EH (cell line): ENCODE data around the gene S100PBP.
"Not testable (repeated sequence)": the region's sequence is repeated elsewhere in the genome, so short reads cannot be mapped to it uniquely, and the experiment has no call there.

ENCODE experiments used
- DNase-seq: peaks from one replicate; pipeline ENCODE4 v3.0.0-alpha.2; 2015; ENCODE audit warnings: low read depth

S100PBP gene

DNA sequence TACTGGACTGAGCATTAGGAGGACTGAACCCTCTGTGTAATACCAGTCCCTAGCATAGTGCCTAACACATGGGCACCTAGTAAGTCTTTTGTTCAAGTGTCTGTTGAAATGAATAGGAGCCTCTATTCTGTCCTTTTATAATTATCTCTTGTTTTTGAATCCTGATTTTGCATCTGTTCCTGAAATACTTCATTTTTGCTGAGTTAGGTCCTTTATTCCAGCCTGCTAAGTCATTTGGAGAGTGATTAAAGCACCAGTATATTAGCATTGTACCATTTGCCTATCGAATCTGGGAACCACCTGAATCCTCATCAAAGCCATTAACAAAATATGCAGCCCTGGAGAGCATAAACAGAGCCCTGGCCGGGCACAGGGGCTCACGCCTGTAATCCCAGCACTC, 32.6 kb upstream of the S100PBP start:
- no peak for DNase-seq

DNA sequence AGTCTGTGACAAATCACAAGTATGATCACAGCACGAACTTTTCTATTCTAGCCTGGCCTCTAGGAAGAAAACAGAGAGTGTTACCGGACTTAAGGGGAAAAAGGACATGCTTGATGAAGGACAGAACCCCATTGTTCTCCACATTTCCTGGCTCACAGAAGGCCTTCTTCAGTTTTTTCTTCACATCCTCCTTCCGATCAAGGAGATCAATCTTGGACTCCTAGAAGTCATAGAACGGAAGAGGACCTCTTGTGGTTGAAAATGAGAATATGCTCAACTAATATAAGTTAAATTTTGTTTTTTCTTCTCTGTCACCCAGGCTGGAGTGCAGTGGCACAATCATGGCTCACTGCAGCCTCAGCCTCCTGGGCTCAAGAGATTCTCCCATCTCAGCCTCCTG, 30.6 kb upstream of the S100PBP start:
- peak; percentile 36 for DNase-seq

DNA sequence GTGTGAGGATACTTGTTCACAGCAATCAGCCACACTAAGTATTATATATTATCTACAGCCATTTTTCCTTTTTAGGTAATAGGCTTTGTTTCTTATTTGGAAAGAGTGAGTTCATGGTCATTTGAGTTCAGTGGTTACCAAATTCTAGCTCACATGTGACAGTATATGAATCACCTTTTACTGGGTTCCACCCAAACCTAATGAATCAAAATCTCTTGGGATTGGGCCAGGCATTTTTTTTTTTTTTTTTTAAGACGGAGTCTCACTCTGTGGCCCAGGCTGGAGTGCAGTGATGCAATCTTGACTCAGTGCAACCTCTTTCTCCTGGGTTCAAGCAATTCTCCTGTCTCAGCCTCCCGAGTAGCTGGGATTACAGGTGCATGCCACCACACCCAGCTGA, 28.1 kb upstream of the S100PBP start:
- DNase-seq: peak; percentile 84

DNA sequence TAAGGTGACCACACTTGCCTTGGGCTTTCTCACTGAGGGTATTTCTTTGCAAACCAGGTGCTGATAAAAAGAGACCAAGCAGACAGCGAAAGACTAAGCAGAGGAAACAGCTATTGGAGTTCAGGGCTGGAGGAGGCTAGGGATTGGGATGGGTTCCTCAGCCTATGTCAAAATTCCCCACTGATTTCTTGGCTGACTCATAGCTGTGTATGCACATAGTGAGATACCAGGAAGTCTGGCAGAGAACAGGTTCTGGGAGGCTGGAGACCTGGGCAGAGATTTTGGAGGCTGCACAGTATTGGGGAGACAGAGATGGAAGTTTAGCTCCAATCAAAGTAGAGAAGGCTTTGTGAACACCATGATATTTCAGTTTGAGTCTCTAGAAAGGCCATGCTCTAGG, 25.6 kb upstream of the S100PBP start:
- peak; percentile 52 for DNase-seq

DNA sequence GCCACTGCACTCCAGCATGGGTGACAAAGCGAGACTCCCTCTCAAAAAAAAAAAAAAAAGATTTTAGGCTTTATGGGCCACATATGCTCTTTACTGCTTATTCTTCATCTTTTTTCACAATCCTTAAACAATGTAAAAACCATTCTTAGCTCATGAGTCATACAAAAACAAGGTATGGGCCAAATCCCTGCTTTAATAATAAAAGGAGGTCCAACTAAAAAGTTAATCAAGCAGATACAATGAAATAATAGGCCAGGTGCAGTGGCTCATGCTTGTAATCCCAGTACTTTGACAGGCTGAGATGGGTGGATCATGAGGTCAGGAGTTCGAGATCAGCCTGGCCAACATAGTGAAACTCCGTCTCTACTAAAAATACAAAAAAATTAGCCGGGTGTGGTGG, 21.7 kb upstream of the S100PBP start:
- peak; percentile 70 for DNase-seq

DNA sequence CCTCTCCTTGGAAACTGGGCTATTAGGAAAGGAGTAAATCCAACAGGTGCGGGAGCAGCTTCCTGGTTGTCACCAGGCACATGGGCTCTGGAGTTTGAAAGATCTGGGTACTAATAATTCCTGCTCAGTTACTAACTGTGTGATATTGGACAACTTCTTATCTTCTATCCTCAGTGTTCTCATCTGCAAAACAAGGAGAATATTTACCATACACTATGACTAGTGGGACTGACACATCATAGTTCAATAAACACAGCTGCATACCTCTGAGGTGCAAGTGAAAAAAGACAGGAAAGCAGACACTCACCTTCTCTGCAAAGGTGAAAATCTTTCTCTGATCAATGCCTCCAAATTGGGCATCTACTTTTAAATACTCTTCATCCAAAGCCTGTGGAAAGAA, 20.0 kb upstream of the S100PBP start:
- DNase-seq: no peak

DNA sequence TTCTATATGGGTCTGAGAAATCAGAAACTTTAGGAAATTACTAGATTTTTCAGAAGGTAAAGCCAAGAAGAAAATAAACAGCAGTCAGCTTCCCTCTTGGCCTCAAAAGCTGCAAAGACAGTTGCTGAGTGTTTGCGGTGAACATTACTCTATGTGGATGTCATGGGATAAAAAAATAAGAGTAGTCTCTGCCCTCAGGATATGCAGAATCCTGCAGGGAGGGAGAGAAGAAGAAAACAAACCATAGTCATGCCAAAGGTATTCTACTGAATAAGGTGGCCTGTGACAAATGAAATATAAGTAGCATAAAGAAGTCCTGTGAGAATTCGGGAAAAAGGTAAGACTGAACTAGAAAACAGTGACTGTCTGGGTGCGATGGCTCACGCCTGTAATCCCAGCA, 19.3 kb upstream of the S100PBP start:
- peak; percentile 93 for DNase-seq

DNA sequence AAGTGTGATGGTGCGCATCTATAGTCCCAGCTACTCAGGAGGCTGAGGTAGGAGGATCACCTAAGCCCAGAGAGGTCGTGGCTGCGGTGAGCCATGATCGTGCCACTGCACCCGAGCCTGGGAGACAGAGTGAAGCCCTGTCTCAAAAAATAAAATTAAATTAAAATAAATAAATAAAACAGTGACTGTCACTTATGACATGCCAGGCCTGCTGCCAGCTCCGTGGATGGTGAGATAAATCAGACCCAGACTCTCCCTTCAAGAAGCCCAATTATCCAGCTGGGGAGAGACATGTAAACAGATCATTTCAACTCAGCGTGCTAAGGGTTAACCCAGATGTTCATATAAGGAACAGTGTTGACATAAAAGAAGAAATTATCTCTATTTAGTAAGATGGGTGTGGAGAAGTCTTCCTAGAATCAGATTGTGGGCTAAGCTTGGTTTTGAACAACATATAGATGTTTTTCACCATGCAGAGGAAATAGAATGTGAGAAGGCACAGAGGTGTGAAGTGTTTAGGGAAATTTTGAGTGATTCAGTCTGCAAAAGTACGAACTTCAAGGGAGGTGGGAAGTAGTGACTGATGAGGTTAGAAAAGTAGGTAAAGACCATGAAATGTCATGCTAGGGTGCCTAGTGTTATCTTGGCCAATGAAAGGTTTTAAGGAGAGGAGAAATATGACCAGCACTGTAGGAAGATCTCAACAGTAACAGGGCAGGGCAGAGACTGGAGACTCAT, 18.6 kb upstream of the S100PBP start:
- DNase-seq: peak; percentile 48

DNA sequence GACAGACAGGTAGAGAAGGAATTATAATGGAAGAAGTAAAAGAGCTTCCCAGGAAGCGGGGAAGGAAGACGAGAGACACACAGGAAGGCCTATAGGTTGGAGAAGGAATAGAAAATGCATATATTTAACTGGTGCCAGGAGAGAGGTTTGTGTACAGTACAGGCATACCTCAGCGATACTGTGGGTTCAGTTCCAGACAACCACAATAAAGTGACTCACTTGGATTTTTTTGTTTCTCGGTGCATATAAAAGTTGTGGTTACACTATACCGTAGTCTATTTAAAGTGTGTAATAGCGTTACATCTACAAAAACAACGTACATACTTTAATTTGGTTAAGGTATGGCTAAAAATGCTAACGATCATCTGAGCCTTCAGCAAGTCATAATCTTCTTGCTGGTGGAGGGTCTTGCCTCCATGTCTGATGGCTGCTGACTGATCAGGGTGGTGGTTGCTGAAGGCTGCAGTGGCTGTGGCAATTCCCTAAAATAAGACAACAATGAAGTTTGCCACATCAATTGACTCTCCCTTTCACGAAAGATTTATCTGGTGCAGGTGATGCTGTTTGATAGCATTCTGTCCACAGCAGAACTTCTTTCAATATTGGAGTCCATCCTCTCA, 16.2 kb upstream of the S100PBP start:
- peak; percentile 81 for DNase-seq

DNA sequence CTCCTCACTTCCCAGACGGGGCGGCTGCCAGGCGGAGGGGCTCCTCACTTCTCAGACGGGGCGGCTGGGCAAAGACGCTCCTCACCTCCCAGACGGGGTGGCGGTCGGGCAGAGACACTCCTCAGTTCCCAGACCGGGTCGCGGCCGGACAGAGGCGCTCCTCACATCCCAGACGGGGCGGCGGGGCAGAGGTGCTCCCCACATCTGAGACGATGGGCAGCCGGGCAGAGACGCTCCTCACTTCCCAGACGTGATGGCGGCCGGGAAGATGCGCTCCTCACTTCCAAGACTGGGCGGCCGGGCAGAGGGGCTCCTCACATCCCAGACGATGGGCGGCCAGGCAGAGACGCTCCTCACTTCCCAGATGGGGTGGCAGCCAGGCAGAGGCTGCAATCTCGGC, 13.0 kb upstream of the S100PBP start:
- DNase-seq: not testable (repeated sequence)

DNA sequence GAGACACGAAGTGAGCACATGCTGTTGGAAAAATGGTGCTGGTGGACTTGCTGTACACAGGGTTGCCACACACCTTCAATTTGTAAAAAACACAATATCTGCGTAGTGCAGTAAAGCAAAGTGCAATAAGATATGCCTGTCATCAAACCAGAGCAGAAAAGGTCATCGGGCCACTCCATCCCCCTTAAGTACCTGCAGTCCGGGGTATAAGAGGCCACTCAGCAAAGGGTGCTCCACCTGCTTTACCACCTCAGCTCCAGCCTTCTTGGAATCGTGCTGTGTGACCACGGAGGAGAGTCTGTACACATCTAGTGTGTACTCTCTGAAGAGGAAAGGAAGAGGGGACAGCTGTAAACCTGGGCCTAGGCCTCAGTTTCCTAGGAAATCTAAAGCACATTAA, 11.2 kb upstream of the S100PBP start:
- no peak for DNase-seq

DNA sequence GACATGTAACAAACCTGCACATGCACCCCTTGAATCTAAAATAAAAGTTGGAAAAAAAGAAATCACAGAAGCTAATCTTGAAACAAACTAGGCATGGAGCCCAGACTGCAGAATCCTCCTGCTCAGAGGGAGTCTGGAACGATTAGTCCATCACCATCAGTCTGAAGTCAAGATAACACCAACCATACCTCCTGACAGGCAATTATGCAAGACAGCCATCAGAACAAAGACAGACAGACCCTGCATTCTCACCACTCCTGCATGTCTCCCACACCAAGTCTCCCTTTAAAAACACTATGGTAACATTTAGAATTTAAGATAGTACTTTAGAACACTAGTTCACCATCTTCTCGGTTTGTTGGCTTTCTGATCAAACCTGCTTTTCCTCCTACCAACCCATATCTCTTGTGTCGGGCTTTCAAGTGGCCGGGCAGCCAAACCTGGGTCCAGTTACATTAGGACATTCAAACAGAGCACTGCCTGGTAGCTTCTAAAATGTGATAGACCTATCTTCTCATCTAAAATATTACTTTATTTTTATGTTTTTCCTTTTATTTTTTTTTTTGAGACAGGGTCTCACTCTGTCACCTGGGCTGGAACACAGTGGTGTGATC, 10.4 kb upstream of the S100PBP start:
- DNase-seq: no peak

DNA sequence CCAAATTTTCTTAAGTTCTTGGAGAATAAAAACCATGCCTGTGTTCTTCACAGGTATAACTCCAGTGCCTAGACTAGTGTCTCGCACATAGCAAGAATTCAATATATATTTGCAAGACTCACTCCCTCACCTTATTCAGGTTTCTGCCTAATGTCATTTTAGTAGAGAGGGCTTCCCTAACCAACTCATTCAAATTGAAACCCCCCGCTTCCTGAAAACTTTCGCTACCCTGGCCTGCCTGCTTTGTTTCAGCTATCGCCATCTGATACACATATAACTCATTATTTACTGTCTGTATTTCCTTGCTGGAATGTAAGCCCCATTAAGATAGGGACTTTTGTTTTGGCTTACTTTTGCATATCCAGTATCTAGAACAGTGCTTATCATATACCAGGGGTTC, 8.9 kb upstream of the S100PBP start:
- DNase-seq: no peak

DNA sequence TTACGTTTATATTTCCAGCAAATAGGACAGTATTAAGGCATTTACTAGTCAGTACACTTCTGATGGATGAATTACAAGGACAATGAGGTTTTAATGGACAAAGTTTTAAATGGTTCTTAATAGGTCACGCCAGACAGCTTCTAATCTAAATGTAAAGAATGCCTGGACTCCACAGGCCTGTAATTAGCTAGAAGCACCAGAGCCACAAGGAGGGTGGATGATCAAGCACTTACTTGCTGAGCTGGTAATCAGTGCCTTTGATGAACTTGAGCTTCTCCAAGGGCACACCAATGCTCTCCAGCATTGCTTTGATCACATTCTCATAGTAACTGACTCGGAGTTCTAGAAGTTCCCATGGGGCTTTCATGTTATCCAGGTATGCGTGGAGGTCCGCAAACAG, 7.1 kb upstream of the S100PBP start:
- no peak for DNase-seq

DNA sequence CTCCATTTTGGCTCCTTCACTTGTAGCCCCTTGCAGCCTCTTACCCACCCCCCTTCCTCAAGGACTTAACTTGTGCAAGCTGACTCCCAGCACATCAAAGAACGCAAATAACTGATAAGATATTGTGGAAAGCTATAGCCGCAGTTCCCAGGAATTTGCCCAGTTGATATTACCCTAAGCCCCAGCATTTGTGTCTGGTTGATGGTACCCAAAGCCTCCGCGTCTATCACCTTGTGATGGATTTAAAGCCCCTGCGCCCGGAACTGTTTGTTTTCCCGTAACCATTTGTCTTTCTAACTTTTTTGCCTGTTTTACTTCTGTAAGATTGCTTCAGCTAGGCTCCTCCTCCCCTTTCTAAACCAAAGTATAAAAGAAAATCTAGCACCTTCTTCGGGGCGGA, 6.2 kb upstream of the S100PBP start:
- DNase-seq: no peak

DNA sequence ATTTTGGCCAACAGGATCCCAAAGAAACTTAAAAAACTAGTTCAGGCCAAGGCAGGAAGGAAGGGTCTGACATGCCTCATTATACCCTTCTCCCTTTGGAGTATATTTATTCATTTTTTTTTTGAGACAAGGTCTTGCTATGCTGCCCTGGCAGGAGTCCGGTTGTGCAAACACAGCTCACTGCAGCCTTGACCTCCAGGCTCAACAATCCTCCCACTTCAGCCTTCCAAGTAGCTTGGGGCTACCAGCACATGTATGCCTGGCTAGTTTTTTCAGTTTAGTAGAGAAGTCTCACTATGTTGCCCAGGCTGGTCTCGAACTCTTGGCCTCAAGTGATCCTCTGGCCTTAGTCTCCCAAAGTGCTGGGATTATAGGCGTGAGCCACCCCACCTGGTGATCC, 5.5 kb upstream of the S100PBP start:
- no peak for DNase-seq

DNA sequence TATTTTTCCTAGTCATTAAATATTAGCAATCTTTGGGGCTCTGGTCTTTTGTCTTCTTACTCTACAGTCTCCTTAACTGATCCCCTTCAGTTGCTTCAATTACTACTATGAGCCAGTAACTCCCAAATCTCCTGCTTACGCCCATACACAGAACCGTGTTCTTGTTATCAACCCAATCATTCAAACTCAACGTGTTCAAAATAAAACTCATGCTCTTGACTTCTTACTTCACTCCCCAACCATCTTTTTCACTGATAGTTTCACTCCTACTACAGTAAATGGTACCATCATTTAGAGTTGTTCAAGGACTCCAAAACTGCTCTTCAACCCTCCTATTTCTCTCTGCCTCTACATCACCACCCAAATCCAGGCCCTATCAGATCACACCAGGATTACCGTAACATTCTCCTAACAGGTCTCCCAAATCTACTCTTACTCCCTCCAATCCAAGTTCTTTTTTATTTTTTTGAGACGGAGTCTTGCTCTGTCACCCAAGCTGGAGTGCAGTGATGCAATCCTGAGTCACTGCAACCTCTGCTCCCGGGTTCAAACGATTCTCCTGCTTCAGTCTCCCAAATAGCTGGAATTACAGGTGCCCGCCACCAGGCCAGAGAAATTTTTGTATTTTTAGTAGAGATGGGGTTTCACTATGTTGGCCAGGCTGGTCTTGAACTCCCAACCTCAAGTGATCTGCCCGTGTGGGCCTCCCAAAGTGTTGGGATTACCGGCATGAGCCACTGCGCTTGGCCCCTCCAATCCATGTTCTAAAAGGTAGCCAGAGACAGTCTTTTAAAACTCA, 3.3 kb upstream of the S100PBP start:
- DNase-seq: peak; percentile 57

DNA sequence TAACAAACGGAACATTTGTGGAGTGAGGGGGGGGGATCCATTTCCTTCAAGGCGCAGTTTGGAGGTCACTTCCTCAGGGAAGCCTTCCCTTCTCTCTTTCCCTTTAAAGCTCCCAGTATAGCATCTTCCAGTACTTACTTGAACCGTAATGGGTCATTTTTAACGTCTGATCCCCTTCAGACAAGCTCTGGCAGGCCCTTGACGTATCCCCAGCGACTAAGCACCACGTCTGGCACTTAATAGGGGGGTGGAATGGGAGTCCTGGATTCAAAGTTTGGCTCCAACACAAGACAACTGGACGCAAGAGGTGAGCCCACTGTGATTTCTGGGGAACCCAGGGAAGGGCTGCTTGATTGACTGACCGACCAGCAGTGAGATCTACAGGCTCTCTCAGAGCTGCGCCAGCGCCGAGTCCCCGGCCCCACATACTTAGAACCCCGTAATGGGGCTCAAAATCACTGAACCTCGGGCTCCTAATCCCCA, 736 bp upstream of the S100PBP start:
- DNase-seq: peak; percentile 55

DNA sequence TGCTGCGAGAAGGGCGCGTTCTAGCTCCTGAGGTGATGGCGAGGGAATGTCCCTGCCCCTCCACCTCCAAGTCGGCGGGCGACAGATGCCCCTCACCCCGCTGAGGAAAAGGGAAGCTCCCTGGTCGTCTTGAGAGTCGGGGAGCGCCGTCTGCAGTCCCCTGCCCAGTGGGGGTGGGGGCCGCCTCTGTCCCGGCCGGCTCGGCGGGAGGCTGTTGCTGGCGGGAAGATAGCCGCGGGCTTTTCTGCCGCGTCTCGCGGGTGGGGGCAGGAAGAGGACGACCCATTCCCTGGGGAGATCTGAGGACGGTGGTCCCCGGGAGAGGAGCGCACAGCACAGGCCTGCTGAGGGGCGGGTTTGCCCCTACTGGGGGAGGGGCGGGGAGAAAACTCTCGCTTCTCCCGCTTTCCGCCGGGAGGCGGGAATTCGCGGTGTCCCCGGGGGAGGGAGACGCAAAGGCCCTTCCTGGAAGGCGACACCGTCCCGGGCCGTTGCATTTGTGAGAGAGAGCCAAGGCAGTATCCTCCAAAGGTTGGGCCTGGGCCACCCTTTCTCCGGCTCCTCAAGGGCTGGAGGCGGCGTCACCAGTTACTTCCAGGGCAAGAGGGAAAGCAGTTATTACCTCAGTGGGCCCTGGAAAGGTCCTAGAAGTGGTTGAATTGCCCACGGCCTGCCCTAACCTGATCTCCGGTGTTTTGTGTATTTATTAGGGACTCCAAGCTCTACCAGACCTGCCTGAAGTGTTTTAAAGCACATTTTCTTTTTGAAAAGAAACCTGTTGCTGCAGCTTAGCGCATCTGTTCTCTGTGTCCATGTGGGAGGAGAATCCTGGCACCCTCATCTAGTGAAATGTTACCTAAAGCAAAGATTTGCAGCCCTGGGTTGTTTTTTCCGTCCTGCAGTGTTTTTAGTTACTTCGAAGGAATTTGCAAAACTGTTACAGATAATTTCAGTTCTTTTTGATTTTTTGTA, 648 bp downstream of the S100PBP start:
- DNase-seq: peak; percentile 79

DNA sequence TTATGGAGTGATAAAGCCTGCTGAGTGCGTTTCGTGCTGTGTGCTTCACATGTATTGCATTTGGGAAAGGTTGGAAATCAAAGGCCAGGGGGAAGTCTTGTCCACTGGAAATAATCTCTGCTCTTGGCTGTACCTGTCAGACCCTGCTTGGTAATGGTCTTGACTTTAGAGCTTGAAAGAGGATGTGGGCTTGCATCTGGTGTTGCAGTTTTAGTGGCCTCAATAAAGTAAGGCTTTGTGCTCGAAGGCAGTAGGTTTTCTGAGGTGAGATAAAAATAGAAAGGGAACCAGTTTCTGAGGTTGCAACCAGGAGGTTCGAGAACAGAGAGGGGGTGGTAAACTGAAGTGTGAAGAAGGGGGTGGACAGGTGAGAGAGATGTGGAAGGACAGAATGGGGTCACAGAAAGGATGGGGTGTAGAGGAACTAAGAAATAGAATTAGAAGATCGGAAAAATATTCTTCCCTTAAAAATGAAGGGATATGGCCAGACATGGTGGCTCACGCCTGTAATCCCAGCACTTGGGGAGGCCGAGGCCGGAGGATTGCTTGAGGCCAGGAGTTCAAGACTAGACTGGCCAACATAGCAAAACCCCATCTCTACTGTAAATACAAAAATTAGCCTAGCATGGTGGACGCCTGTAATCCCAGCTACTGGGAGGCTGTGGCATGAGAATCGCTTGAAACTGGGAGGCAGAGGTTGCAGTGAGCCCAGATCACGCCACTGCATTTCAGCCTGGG, 1.5 kb downstream of the S100PBP start:
- DNase-seq: no peak

DNA sequence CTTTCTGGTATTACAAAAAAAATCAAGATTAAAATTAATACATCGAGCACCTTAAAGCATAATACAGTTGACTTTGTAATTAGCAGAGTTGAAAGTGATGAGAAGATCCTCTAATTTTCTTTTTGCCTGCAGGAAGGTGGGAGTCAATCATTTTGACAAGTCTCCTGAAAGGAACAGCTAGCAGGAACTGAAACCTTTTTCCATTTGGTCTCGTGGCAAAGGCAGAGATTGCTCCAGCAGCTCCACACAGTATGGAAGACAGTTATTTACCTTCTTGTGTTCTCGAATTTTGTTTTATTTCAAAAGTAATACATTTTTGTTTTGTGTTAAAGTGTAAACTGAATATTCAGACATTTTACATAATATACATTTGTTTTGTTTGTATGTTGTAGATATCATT, 7.7 kb downstream of the S100PBP start:
- no peak for DNase-seq
